Smooth muscle cell of bladder (primary cell): ENCODE results near the gene OR2B3. TPM values are rescaled to one million over a fixed set of nuclear protein-coding genes. Genes with fewer than 3 reads are reported as not detected.

Experiments
- total RNA-seq: library from RNA; depleted of rRNA; stranded (reverse); fragments of >200 nt; gene quantifications from 2 replicates; pipeline ENCODE4 v1.2.3, GENCODE V29; 2014

The OR2B3 gene
- not detected in 2 replicates for total RNA-seq

GRCh38 chr6:29087213-29087612 lies at the start of gene OR2B3:
Gene OR2B3 (minus strand): TSS chr6:29087313. CDS start chr6:29087248, 65 bp downstream.

DNA sequence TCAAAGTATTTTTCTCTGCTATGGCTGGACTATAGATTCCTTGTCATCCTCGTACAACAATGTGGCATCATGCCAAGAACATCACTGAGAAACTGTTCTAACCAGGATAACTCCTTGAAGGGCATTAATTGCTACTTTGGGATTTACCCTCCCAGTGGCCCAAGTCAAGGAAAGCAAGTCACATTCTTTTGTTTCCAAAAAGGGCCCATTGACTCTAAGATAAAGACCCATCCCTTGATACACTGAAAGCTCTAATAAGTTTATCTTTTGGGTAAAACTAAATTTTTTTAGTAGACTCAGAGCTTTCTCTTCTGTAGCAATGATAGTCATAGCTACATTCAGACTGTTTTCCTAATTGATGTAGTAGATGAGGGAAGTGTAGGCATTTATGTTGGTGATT lies 20.6 kb upstream of the OR2B3 start, which contains the start of gene OR2J3:
Gene OR2J3 (plus strand): TSS at position 301 of the 400 bp plus-strand sequence. CDS start 3,833 bp downstream, outside the sequence.

DNA sequence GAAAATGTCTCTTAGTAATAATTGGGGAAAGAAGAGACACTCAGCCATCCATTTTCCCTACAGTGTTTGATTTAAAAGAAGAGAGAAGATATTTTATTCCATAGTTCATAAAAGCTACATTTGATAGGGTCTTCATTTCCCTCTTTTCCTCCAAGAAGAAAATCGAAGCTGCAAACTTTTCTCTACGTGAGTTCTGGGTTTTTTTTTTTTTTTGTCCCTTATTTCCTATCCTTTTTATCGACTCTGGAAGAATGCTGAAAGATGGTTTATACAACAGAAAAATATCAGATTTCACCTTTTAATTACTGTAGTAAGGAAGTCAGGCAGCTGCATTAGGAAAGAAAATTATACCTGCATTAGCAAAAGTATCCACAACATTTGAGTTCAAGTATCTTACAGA lies 12.1 kb upstream of the OR2B3 start, which contains the start of gene OR2J1:
Gene OR2J1 (plus strand): TSS at position 301 of the 400 bp plus-strand sequence. CDS start 1,453 bp downstream, outside the sequence.

DNA sequence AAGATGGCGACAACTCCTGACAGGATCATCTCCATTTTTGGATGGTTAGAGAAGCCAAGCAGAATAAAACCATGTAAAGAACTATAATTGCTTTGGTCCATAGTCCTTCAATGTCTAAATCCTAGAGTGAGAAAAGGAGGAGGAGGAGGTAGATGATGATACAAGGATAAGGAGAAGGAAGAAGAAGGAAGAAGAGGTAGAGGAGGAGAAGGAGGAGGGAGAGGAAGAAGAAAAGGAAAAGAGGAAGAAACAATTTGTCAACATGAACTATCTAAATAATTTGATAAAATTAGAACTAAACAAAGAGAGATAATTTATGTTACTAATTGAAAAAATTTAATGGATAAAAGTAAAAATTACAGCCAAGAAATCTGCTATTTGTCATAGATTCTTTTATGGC lies 42.0 kb downstream of the OR2B3 start, which contains the start of gene OR2W1:
Gene OR2W1 (minus strand): TSS at position 101 of the 400 bp plus-strand sequence. CDS start 0 bp downstream, at position 101.

Other genes starting within 250 kb of the OR2B3 start
- 44.1 and 51.1 TPM in 2 replicates for gene TRIM27, start 163.3 kb downstream of the OR2B3 start, total RNA-seq
- 1.9 and 2.1 TPM in 2 replicates for gene ZNF311, start 82.0 kb downstream of the OR2B3 start, total RNA-seq
- gene OR2W1, start 42.1 kb downstream of the OR2B3 start, total RNA-seq: not detected in 2 replicates
- not detected in 2 replicates for gene OR2J1, start 12.2 kb upstream of the OR2B3 start, total RNA-seq
- gene OR2J3, start 20.7 kb upstream of the OR2B3 start, total RNA-seq: not detected in 2 replicates
- gene OR2J2, start 83.6 kb upstream of the OR2B3 start, total RNA-seq: not detected in 2 replicates
- gene OR14J1, start 214.4 kb upstream of the OR2B3 start, total RNA-seq: not detected in 2 replicates